Measurements from ENCODE around the gene SFT2D3. TPM values are rescaled to one million over a fixed set of nuclear protein-coding genes. Genes with fewer than 3 reads are reported as not detected.

SFT2D3 gene
- total RNA-seq, 1 donor from 2014 or later: 7.1 TPM

DNA sequence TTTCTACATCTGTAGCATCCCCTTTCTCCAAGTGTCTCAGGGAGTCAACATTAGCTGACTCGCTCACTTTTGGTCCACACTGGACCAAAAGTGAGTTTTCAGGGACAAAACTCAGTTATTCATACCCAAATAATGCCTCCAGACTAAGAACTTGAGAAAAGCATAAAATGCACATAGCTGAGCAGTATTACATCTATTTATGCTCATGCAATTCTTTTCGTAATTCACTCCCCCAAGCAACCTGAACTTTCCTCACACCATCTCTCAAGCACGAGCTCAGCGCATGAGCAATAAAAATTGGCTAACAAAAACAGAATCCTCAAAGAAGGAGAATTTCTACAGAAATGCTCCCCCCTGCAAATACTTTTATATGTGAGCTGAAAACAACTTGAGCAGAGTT lies 17.0 kb downstream of the SFT2D3 start:
- Mint-ChIP-seq H3K36me3 (ENCODE audit: low read depth) (peaks cover 28% of the 10 kb centered on the region), H3K27ac (ENCODE audit: unreplicated experiment) (no peak overlapping the region)

DNA sequence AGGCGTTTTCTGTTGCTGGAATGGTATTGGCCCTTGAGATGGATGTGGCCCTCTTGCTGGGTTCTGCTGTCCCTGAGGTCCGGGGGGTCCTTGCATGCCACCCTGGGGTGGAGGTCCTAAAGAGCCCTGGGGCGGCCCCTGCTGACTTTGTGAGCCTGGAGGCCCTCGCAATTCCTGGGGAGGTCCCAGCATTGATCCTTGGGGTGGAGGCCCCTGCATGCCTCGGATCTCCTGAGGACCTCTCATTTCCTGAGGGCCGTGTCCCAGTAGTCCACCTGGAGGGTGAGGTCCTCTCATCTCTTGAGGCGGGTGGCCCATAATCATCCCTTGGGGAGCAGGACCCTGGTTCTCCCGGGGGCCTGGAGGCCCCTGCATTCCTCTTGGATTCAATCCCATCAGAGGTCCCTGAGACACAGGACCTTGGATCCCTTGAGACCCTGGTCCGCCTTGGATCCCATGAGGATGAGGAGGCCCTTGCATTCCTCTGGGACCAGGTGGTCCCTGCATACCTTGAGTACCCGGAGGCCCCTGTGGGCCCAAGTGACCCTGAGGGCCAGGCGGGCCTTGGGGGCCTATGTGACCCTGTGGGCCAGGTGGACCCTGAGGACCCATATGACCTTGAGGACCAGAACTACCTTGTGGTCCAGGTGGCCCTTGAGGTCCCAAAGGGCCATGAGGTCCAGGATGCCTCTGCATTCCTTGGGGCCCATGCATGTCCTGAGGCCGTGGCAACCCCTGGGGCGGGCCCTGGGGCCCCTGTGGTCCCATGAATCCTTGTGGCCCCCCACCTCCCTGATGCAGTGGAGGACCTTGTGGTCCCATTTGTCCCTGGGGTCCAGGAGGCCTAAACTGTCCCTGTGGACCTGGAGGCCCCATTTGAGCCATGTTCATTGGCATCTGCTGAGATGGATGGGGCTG lies 18.3 kb downstream of the SFT2D3 start:
- Mint-ChIP-seq H3K36me3 (ENCODE audit: low read depth) (peaks cover 28% of the 10 kb centered on the region), H3K27ac (ENCODE audit: unreplicated experiment) (no peak overlapping the region), H3K27me3 (ENCODE audit: low read depth) (no peaks in the 10 kb centered on the region), H3K9me3 (ENCODE audit: low read depth) (no peaks in the 10 kb centered on the region), H3K4me1 (ENCODE audit: low read depth) (peaks cover 25% of the 10 kb centered on the region), H3K4me3 (ENCODE audit: unreplicated experiment) (no peak overlapping the region)
- DNase-seq (ENCODE audit: low spot score): no peak
- TF ChIP-seq, protein P1, sequence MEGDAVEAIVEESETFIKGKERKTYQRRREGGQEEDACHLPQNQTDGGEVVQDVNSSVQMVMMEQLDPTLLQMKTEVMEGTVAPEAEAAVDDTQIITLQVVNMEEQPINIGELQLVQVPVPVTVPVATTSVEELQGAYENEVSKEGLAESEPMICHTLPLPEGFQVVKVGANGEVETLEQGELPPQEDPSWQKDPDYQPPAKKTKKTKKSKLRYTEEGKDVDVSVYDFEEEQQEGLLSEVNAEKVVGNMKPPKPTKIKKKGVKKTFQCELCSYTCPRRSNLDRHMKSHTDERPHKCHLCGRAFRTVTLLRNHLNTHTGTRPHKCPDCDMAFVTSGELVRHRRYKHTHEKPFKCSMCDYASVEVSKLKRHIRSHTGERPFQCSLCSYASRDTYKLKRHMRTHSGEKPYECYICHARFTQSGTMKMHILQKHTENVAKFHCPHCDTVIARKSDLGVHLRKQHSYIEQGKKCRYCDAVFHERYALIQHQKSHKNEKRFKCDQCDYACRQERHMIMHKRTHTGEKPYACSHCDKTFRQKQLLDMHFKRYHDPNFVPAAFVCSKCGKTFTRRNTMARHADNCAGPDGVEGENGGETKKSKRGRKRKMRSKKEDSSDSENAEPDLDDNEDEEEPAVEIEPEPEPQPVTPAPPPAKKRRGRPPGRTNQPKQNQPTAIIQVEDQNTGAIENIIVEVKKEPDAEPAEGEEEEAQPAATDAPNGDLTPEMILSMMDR (IDR thresholded peaks at IDR 0.05): no peak

More for the DNA sequence above, 17.0 kb downstream of the SFT2D3 start:
- TF ChIP-seq, protein P1 (IDR thresholded peaks at IDR 0.05): no peak
- Mint-ChIP-seq H3K9me3 (ENCODE audit: low read depth) (no peaks in the 10 kb centered on the region), H3K27me3 (ENCODE audit: low read depth) (no peaks in the 10 kb centered on the region), H3K4me3 (ENCODE audit: unreplicated experiment) (no peak overlapping the region), H3K4me1 (ENCODE audit: low read depth) (peaks cover 29% of the 10 kb centered on the region)
- no peak for DNase-seq (ENCODE audit: low spot score)

DNA sequence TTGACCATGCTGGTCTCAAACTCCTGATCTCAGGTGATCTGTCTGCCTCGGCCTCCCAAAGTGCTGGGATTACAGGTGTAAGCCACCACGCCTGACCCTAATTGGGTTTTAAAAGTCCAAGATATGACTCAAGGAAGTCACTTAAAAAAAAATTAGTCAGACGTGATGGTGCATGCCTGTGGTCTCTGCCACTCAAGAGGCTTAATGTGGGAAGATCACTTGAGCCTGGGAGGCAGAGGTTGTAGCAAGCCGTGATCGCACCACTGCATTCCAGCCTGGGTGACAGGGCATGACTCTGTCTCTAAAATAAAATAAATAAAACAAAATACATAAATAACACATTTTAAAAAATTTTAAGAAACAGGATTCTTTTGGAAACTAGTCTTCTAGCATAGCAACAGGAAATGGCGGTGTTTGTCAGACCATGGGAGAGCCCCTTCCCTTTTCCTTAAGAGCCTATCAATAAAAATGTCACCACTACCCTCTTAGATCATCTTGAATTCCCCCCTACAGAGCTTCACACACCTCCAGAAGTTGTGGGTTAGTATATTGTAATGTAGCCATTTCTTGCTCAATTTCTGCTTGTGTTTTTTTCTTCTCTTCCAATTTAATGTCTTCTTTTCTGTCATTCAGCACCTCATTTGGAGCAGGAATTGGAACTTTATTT lies 20.1 kb downstream of the SFT2D3 start:
- no peak for DNase-seq (ENCODE audit: low spot score)
- Mint-ChIP-seq H3K27me3 (ENCODE audit: low read depth) (no peaks in the 10 kb centered on the region), H3K9me3 (ENCODE audit: low read depth) (no peaks in the 10 kb centered on the region), H3K4me1 (ENCODE audit: low read depth) (peaks cover 14% of the 10 kb centered on the region), H3K27ac (ENCODE audit: unreplicated experiment) (no peak overlapping the region), H3K36me3 (ENCODE audit: low read depth) (peaks cover 26% of the 10 kb centered on the region), H3K4me3 (ENCODE audit: unreplicated experiment) (no peak overlapping the region)
- TF ChIP-seq, protein P1 (IDR thresholded peaks at IDR 0.05): no peak

DNA sequence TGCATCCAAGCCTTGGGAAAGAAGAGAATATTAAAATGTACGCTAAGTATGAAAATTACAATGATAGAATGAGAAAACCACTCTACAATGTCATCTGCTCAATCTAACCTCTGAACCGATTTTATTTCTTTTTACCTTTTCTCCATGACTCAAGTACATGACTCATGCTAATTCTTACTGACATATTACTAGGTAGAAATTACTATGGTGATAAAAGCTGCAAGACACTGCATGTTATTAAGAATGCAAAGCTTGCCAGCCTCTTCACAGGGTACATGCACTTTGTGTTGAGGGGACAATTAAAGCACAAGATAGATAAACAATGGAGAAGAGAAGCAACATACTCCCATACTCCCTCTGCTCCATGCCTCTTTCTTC lies 20.7 kb downstream of the SFT2D3 start:
- TF ChIP-seq, protein P1 (IDR thresholded peaks at IDR 0.05): no peak
- Mint-ChIP-seq H3K27ac (ENCODE audit: unreplicated experiment) (no peak overlapping the region), H3K4me3 (ENCODE audit: unreplicated experiment) (no peak overlapping the region), H3K27me3 (ENCODE audit: low read depth) (no peaks in the 10 kb centered on the region), H3K4me1 (ENCODE audit: low read depth) (peaks cover 14% of the 10 kb centered on the region), H3K36me3 (ENCODE audit: low read depth) (peaks cover 22% of the 10 kb centered on the region), H3K9me3 (ENCODE audit: low read depth) (no peaks in the 10 kb centered on the region)
- DNase-seq (ENCODE audit: low spot score): no peak

DNA sequence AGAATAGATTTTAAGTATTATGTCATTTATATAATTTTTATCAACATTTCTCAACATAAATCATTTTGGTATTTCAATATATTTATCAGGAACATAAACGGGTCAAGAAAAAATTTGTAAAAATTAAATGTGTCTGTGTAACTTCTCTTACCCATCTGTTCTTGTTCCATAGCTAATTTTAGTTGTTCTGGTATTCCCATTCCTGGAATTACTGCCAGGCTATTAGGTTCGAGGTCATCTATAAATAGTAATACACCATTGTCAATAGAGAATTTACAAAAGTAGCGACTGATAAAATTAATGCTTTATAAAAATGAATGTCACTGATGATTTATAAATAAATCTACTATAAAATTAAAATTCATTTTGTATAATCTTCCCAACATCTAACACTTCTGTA lies 21.5 kb downstream of the SFT2D3 start:
- H3K36me3 Mint-ChIP-seq (ENCODE audit: low read depth): peaks cover 22% of the 10 kb centered on the region
- TF ChIP-seq, protein P1 (IDR thresholded peaks at IDR 0.05): no peak
- H3K9me3 Mint-ChIP-seq (ENCODE audit: low read depth): no peaks in the 10 kb centered on the region
- no peak overlapping the region for H3K4me3 Mint-ChIP-seq (ENCODE audit: unreplicated experiment)
- DNase-seq (ENCODE audit: low spot score): no peak
- H3K27me3 Mint-ChIP-seq (ENCODE audit: low read depth): no peaks in the 10 kb centered on the region
- peaks cover 14% of the 10 kb centered on the region for H3K4me1 Mint-ChIP-seq (ENCODE audit: low read depth)
- H3K27ac Mint-ChIP-seq (ENCODE audit: unreplicated experiment): no peak overlapping the region

All from chondrocyte (in vitro differentiated cells).